HG03469 (cell line): ENCODE data around the gene GPSM1.

ENCODE experiments used
- ATAC-seq: cut with Tn5 transposase; IDR thresholded peaks from one replicate; pipeline ENCODE4 v1.9.1; 2021; ENCODE audit warnings: mild to moderate bottlenecking, moderate library complexity, moderate number of reproducible peaks; ENCODE audit not compliant: unreplicated experiment

Gene GPSM1

DNA sequence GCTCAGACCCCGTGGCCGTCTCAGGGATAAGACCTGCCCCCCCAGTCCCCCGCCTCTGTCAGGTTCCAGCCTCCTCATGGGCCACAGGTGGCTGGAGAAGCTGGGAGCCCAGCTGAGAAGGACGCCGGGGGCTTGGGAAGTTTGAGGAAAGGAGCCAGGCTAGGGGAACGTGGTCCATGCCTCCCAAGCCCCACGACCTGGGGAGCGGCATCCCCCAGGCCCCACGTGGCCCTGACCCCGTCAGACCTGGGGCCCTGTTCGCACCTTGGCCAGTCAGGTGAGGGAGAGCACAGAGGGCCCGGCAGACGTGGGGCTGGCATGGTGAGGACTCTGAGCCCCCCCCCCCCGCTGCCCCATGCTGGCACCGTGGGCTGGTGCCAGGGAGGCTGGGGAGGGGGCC is 3.7 kb downstream of the GPSM1 start:
- ATAC-seq, result no peak

DNA sequence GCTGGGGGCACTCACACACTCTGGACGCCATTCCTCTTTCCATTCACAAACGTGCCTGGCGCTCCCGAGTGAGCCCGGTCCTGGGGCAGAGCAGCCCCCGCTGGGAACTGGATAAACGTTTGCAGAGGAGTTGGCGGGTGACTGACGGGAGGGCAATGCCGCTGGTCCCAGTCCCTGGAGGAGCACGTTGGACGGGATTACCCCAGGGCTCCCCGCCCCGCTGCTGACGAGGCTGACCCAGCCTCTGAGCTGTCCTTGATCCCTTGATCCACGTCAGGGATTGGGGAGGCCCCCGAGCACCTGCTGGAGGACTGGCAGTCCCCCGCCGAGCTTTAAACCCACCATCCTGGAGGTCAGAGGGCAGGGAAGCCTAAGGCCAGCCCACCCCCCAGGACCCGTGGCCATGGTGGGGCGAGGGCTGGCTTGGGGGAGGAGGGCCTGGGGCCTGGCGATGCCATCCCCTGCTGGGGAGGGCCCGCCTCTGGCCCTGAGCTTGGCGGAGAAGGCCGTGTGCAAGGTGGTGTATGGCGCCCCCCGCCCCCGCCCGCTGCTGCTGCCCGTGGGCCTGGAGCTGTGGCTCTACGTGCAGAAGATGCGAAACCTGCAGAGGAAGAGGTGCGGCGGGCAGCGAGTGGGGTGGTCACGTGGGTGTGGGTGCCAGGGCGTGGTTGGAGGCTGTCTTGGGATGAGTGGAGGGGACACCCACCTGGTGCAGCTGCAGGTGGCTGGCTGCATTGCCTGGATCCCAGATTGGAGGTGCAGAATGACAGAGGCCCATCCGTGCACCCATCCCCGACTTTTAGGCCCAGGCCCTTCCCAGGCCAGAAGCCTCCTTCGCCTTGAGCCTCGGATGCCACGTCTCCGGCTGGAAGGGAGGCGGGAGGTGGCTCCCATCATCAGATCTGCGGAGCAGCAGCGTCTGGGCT is 4.5 kb downstream of the GPSM1 start:
- no peak for ATAC-seq

DNA sequence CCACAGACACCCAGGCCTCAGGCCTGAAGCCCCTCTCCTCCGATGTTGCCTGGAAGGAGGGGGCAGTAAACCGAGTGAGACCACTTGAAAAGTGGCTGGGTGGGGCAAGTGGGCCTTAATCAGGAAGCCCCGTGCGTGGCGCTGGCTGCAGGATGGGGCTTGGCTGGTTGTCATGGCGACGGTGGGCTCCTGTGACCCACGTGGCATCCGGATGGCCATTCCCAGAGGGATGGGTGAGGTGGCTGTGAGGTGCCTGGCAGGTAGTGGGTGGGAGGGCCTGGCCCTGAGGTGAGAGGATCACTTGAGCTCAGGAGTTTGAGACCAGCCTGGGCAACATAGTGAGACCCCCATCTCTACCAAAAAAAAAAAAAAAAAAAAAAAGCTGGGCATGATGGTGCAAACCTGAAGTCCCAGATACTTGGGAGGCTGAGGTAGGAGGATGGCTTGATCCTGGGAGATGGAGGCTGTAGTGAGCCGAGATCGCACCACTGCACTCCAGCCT is 5.2 kb downstream of the GPSM1 start:
- no peak for ATAC-seq

DNA sequence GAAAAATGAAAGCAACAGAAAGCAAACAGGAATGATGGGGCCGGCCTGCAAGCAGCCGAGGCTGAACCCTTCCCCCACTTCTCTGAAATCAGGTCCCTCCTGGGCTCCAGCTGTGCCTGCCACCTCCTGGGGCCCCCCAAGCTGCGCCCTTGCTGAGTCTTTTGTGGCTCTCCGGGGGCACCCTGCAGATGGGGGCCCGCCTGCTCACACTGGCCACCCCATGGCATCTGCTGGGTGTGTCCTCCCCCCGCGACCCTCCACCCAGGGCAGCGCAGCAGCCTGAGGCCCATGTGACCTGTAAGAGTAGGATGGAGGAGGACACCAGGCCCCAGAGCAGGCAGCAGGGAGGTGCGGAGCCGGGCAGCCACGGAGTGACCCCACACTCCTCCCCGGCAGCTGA is 5.7 kb downstream of the GPSM1 start:
- no peak for ATAC-seq

DNA sequence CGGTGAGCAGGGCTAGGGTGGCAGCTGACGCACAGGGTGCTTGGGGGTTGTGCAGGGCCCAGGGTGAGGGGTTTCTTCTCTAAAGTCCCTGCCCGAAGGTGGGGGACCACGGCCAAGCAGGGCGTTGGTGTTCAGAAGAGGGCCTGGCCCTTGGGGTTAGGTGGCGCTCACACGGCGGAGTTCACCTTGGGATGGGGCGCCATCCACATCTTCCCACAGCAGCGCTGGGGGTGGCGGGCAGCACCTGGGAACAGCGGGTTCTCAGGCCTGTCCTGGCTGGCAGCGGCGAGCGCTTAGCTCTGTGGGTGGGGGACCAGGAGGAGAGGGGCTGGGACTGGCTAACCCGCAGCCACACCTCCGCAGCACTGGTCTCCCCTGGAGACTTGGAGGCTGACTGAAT is 6.1 kb downstream of the GPSM1 start:
- ATAC-seq, result no peak

DNA sequence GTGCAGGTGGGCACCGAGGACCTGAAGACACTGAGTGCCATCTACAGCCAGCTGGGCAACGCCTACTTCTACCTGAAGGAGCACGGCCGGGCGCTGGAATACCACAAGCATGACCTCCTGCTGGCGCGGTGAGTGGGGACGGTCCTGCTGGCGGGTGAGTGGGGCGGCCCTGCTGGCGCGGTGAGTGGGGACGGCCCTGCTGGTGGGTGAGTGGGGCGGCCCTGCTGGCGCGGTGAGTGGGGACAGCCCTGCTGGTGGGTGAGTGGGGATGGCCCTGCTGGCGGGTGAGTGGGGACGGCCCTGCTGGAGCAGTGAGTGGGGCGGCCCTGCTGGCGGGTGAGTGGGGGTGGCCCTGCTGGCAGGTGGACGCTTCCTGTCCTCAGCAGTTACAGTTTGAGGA is 7.2 kb downstream of the GPSM1 start:
- ATAC-seq, result no peak

DNA sequence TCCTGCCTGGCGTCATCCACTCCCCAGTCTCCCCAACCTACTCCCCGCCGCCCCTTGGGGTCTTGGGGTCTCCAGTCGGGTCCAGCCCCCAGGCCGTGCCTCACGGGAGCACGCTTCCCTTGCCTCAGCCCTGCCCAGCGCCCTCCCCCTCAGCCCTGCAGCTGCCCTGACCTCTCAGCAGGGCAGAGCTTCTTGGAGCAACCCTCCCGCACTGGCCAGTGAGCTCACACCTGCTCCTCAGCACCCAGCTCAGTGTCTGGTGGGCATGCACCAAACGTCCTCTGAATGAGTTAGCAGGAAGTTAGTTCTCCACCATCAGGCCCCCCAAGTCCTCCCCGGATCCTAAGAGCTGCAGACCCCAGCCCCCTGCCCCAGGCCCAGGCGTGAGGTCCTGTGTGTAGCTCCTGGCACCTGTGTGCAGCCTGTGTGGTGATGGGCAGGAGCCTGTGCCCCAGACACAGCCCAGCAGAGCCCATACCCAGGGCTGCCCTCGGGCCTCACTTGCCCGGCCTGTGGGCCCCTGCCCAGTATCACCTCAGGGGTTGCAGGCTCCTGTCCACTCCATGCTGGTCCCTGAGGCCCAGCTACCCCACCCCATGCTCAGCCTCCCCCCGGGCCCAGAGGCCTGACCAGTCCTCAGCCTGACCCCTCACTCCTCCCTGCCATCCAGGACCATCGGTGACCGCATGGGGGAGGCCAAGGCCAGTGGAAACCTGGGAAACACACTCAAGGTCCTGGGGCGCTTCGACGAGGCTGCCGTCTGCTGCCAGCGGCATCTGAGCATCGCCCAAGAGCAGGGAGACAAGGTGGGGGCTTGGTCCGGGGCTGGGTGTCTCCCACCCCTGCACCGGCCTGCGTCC is 8.2 kb downstream of the GPSM1 start:
- ATAC-seq, result no peak

DNA sequence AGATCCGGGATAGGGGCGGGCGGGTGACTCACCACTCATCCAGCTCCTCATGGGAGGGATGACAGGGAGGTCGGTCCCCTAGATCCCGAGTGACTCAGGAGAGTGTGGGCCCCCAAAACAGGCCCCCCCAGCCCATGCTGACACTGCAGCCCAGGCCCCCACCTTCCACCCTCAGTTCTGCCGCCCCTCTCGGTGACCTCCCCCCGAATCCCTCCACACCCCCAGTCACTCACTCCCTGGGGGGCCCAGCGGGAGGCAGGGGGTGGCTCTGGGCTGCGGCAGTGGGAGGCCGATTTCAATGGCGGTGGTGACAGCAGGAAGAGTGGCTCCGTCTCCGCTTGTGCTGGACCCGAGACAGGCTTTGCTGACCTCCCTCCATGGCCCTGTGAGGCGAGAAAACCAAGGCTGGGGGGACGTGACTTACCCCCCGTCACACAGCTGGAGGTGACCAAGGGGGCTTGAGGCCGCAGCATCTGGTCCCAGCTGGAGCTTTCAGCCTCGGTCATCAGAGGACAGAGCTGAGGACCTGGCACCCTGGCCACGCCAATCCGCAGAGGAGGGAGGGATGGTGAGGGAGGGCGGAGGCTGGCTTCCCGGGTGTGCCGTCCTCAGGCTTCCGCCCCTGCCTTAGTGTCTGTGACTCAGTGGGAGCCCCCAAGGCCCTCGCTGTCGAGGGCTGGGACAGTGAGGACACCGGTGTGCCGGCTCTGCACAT is 9.0 kb downstream of the GPSM1 start:
- ATAC-seq, result no peak

DNA sequence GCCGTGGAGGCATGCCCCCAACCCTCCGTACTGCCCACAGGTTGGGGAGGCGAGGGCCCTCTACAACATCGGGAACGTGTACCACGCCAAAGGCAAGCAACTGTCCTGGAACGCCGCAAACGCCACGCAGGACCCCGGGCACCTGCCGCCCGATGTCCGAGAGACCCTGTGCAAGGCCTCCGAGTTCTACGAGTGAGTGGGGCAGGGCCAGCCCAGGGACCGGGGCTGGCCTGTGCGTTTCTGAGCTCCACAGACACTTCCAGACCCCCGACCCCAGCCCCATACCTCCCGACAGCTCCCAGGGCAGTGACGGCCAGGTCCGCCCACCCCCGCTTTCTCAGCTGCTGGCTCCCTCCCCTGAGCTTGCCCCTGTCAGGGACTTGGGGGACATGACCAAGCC is 9.5 kb downstream of the GPSM1 start:
- no peak for ATAC-seq

DNA sequence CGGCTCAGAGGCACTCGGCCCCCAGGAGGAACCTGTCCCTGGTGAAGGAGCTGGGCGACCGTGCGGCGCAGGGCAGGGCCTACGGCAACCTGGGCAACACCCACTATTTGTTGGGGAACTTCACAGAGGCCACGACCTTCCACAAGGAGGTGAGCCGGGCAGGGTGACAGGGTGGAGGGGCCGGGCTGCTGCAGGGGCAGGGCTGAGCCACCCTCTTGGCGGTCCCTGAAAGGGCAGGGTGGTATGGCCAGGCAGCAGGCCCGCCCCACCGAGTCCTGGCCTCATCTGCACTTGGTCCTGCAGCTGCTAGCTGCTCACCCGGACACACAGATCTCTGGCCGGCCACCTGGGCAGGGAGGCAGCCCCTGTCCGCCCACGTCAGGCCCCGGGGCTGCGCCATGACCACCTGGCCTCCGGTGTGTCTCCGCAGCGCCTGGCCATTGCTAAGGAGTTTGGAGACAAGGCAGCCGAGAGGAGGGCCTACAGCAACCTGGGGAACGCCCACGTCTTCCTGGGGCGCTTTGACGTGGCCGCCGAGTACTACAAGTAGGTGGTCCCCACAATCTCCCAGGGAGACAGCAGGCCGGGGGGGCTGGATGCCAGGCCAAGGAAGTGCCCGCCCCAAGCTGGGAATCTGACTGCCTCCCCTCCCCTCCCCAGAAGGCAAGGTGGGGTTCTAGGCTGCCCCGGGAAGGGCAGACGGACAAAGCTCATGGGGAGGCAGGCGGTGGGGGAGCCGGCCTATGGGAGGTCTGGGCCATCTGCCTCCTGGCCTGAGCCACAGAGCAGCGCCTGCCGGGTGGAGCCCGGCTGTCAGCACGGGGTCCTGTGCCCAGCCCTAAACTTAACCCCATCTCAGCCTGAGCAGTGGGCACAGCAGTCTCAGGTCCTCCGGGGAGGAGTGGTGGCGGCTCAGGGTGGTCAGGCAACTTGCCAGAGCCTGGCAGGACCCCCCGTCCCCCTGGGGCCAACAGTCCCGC is 10.4 kb downstream of the GPSM1 start:
- no peak for ATAC-seq

DNA sequence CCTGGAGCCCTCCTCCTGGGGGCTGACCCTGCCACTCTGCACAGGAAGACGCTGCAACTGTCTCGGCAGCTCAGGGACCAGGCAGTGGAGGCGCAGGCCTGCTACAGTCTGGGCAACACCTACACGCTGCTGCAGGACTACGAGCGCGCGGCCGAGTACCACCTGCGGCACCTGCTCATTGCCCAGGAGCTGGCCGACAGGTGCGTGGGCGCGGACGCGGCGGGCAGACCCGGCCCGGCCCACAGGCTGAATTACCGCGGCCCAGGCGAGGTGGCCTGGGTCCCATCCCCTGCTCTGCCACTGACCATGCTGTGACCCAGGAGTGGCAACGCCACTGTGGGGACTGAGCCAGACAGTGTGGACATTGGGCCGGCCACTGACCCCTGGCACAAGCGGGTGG is 11.2 kb downstream of the GPSM1 start:
- ATAC-seq, result no peak

DNA sequence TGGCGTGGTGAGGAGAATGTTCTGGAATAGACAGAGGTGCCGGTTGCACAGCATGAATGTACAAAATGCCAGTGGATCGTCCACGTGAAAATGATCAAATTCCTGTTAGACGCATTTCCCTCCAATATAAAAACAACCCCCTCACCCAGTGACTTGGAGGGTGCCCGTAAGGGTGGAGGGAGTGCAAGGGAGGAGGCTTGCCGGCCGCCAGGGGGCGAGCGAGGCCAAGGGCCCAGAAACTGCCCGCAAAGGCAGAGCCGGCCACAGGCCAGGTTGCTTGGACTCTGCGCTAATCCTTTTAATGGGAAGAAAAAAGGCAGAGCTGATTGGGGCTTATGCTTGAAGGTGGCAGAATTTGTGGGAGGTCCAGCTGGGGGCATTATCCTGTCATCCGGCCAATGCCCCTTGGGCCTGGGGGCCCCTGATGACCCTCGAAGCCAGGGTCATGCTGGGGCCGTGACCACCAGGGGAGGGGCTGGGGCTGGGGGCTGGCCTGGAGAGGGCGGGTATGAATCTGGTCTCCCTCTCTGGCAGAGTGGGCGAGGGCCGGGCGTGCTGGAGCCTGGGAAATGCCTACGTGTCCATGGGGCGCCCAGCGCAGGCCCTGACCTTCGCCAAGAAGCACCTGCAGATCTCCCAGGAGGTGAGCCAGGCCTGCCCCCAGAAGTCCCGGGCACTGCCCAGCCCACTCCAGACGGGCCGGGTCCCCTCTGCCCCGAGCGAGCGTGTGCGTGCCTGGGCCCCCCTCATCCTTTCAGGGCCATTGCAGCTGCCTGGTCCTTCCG is 12.0 kb downstream of the GPSM1 start:
- no peak for ATAC-seq

DNA sequence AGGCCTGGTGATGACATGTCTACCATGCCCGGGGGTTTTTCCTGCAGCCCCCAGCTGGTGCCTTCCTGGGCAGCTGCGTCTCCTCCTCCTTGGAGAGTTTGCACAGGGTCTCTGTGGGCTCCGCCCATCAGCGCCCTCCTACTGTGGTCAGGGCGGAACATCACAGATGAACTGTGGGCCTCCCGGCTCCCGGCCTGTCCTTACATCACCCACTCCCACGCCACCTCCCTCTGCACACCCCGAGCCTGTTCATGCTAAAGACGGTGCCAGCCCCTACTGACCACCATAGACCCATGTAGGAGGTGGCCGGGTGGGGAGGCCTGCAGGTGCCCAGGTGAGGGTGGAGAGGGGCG is 12.6 kb downstream of the GPSM1 start:
- no peak for ATAC-seq

DNA sequence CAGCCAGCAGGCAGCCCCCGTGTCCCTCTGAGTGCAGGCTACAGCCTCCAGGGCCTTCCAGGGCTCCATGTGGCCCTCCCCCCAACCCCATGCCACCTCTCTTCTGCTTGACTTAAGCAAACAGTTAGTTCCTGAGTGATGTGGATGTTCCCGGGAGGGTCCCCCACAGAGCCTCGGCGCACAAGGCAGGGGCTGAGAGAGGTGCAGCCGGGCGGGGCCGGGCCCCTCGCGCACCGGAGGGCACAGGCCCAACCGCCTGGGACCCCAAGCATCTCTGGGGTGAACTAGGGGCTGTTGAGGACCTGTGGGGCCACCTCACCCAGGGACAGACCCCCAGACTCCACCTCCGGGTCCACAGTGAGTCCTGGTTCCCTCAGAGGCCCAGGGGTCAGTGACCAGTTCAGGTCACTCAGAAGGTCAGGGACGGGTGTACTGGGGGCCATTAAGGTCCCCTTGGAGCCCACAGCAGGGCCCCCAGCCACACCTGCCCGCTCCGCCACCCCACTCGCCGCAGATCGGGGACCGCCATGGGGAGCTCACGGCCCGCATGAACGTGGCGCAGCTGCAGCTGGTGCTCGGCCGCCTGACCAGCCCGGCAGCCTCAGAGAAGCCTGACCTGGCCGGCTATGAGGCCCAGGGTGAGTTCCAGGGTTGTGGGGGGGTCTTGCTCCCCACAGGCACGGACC is 13.2 kb downstream of the GPSM1 start:
- no peak for ATAC-seq

DNA sequence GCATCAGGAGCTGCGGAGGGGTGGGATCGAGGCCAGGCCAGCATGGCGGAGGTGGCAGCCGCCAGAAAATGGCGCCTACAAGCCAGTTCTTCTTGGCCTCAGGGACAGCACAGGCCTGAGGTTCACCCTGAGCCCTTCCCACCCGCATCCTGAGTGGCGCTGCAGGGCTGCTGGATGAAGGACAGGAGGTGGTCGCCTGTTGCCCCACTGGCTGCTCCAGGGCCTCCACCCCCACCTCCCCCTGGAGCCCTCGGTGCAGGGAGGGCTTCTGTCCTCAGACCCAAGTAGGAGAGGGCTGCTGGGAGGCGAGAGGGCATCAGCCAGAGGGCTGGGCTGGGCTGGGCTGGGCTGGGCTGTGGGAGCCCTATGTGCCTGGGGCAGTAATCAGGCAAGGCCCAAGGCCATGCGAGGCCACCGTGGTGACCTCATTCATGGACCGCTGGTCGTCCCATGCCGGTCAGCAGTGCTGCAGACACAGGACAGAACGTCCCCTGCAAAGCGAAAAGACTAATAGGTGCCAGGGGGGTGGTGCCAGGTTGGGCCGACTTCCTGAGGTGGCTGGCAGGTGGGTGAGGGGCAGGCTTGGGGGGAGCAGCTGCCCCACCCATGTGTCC is 13.8 kb downstream of the GPSM1 start:
- ATAC-seq, result no peak

DNA sequence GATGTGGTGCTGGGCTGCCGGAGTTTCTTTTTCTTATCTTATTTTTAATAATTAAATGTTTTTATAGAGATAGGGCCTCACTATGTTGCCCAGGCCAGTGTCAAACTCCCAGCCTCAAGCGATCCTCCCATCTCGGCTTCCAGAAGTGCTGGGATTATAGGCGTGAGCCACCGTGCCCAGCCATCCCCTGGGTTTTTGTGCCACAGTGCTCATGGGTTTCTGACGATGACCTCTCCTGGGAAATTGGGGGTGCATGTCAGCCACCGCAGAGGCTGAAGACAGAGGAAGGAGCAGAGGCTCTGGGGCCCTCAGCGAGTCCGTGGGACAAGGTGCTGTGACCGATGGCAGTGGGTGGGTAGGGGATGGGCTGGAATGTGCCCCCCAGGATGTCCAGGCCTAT is 14.4 kb downstream of the GPSM1 start:
- ATAC-seq, result no peak

DNA sequence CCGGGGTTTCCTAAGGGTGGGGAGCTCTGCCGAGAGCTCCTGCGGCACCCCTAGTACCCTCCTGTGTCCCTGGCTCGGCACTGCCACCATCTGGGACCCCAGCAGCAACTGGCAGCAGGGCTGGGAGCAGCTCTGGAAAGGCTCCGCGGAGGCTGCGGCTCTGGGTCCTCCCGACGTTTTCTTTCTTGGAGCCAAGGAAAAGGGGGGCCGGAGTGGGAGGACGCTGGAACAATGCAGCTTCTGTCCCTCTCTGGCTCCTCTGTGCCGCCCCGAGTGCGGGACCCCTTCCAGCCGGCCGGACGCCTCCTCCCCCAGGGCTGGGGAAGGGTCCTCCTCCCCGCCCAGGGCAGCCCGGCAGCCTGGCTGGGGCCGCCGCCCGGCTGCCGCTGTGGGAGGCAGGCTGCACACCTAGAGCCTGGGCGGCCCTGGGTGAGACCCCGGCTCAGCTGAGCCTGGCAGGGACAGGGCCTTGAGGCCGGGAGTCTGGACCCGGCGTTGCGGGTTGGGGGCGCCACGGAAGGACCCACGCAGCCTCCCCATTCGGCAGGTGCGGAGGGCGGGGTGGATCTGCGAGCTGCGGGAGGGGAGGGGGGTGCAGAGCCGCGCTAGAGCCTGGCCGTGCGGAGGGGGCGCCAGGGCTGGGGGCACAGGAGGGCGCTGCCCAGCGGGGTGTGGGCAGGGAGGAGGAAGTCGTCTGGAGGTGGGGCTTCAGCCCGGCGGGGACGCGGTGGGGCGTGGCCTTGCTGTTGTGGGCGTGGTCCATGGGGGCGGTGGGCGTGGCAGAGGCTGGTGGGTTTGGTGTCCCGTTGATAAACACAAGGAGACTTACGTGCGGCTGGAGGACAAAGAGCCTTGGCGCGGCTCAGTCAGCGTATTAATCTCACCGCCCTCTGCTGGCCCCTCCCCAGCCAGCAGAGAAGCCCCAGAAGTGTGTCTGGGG is 15.1 kb downstream of the GPSM1 start:
- ATAC-seq, result no peak
